Spleen (tissue), 7 donors: Measurements from ENCODE around the gene GYG2.

Experiments used
- POLR2A ChIP-seq, 3 donors: fragments of 450-650 bp; IDR thresholded peaks; one replicate each; pipeline ENCODE4 v1.5.1; 2017; ENCODE audit warnings: antibody characterized with exemption in 3 of 3, mild to moderate bottlenecking in 1 of 3
- POLR2AphosphoS5 ChIP-seq, 3 donors: sonication (generic); formaldehyde crosslinking; IDR thresholded peaks; one replicate each; pipeline ENCODE4 v1.5.1; 2017; ENCODE audit warnings: antibody characterized with exemption in 3 of 3
- TF ChIP-seq, protein P1 (sequence below), 11 experiments: fragments of 200-600 bp in 7 of 11; fragments of 450-650 bp in 4 of 11; sonication (generic) in 4 of 11; IDR thresholded peaks in 8 of 11; conservative IDR thresholded peaks in 3 of 11; 1 replicate in 7 of 11; 2 replicates in 4 of 11; pipeline versions ENCODE4 v1.4.0 to v1.8.0; 2016 to 2021; ENCODE audit warnings: antibody characterized with exemption in 11 of 11, inconsistent platforms in 4 of 11, mild to moderate bottlenecking in 1 of 11
- donor health status: DM: no; HTN: no; CAD: no; lungs with moderate emphysema.
- donor health status: DM: no; HTN: no; CAD: no.
- donor health status: DM: no; HTN: no; CAD: no.

DNA sequence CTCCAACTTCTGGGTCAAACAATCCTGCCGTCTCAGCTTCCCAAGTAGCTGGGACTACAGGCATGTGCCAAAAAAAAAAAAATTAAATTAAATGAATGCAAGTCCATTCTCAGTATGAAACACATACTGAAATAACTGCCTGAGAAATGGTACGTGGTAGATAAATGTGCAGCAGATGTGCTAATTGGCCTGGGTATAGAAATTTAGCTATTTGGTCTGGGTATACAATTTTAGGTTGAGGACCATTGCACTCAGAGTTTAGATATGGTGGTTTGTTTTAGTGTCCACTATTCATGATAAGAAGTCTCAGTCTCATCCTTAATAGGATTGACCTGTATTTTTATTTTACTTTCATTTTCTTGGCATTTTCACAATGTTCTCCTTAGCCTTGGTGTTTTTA, 9.2 kb downstream of the GYG2 start:
- TF ChIP-seq POLR2A (IDR thresholded peaks at IDR 0.05) (no peak), POLR2AphosphoS5 (IDR thresholded peaks at IDR 0.05) (no peak)
- TF ChIP-seq, protein P1, sequence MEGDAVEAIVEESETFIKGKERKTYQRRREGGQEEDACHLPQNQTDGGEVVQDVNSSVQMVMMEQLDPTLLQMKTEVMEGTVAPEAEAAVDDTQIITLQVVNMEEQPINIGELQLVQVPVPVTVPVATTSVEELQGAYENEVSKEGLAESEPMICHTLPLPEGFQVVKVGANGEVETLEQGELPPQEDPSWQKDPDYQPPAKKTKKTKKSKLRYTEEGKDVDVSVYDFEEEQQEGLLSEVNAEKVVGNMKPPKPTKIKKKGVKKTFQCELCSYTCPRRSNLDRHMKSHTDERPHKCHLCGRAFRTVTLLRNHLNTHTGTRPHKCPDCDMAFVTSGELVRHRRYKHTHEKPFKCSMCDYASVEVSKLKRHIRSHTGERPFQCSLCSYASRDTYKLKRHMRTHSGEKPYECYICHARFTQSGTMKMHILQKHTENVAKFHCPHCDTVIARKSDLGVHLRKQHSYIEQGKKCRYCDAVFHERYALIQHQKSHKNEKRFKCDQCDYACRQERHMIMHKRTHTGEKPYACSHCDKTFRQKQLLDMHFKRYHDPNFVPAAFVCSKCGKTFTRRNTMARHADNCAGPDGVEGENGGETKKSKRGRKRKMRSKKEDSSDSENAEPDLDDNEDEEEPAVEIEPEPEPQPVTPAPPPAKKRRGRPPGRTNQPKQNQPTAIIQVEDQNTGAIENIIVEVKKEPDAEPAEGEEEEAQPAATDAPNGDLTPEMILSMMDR (IDR thresholded peaks at IDR 0.05 in 8 of 11, conservative IDR thresholded peaks at IDR 0.05 in 3 of 11) = no peak
